Midbrain (tissue), 1 donor: ENCODE data around the gene BEST1.
A peak's percentile ranks its signal among the peaks of the same experiment; 100 is the strongest.

Source experiments
- DNase-seq: peaks from one replicate; lab custom pipeline; 2025; lab: John Stamatoyannopoulos, UW

Gene BEST1

GRCh38 chr11:61950035-61950547, at the start of gene BEST1:
BEST1 (plus strand) TSS chr11:61950351; CDS start chr11:61951807, 1,456 bp downstream.
- DNase-seq, result peak; percentile 63

GRCh38 chr11:61901397-61901796, 48.8 kb upstream of the BEST1 start:
- no peak for DNase-seq

DNA sequence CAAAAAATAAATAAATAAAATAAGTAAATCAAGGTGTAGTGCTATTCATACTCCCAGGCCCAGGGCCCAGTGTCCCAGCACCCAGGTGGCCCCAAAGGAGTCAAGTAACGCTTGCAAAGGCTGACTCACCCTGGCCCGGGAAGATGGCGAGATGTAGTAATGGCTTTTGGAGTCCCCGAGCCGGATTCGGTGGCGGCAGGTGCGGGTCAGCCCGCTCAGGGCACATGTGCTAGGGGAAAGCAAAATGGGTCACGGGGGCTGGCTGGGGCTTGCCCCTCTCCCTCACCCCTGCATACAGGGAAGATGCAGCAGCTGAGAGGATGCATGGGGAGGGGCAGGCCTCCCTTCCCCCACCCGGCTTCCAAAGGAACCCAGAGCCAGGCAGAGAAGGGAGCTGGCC, 47.8 kb upstream of the BEST1 start:
- no peak for DNase-seq

GRCh38 chr11:61903845-61904244, 46.3 kb upstream of the BEST1 start:
- DNase-seq, result no peak

DNA sequence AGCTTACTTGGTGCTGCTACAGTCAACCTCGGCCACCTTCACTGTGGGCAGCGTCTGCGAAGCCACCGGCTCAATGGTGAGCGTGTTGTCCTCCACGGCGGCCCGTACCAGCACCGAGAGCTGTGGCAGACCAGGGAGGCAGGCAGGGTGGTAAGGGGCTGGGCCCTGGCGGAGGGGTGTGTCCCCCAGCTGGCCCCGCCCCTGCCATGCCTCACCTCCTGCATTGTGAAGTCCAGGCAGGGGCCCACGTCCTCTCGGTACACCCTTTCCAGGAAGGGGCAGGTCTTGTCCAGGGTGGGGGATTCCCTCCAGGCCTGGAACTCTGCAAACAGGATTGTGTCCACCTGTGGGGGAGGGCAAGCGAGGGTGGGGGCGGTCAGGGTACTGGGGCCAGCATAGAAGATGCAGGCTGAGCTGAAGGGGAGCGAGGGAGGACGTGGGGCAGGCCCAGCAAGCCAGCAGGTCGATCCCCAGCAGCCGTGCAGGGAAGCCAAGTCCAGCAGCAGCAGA, 45.6 kb upstream of the BEST1 start:
- no peak for DNase-seq

DNA sequence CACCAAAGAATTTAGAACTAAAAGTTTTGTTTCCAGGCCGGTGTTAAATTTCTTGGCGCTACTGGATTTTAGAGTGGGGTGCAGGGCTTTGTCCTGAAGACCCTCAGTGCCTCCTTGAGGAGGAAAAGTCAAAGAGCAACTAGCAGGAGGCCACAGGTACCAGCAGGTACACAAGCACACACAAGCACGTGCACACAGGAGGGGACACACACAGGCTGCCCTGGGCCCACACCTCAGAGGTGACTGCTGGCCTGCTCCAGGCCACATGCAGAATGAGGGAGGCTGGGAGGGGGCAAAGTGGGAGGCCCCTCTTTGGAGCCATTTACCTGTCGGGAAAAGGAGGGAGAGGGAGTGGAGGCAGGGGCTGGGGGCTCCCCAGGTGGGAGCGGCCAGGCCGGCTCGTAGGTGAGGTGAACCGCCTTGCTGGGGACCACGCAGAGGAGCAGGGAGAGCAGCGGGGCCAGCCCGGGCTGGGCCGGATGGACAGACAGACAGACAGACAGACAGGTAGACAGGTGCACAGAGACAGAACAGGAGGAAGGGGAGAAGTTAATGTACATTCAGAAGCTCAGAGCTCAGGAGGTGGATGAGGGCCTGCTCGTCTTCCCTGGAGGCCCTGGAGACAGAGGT, 45.0 kb upstream of the BEST1 start:
- no peak for DNase-seq

DNA sequence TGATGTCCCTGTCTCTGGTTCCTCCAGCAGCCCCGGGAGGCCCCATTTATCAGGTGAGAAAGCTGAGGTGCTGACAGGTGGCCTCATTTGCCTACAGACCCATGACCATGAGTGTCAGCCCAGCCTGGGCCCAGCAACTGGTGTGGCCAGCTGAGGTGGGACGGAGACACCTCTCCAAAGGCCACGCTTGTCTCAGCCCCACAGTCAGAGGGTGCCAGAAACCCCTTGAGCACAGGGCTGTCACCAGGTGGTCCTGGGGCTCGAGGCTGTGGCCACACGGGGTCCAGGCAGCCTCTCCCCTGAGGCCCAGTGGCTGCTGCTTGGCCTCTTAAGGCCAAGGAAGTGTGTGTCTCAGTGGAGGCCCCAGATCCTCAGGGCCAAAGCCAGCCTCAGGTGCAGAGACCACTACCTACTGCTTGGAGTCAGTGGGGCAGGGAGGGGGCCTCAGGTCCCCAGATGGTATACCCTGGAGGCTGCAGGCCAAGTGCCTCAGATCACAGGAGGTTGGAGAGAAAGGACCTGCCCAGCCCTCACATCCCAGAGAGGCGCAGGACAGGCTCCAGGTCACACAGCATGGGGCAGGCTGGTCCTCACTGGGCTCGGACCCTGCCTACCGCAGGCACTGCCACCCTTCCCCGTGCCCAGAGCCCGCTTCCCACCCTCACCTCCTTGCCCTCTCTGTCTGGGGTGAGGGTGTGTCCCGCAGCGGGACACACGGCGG, 44.2 kb upstream of the BEST1 start:
- no peak for DNase-seq

GRCh38 chr11:61906522-61906909, 43.6 kb upstream of the BEST1 start:
- DNase-seq, result no peak

DNA sequence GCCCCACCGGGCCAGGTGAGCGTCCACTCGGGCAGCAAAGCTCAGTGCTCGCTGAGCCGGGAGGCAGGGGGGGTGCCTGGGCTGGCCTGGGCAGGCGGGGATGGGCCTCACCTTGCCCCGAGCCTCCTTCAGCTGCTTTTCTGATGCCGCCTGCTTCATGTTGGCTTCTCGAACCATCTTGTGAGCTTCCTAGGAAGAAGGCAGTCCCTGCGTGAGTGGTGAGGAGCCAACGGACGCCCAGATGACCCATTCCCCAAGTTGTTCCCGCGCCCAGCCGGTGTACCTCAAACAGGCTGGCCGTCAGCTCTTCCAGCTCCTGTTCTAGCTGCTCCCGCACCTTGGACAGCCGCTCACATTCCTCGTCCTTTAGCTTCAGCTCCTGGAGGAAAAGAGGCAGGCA, 42.9 kb upstream of the BEST1 start:
- DNase-seq, result no peak

DNA sequence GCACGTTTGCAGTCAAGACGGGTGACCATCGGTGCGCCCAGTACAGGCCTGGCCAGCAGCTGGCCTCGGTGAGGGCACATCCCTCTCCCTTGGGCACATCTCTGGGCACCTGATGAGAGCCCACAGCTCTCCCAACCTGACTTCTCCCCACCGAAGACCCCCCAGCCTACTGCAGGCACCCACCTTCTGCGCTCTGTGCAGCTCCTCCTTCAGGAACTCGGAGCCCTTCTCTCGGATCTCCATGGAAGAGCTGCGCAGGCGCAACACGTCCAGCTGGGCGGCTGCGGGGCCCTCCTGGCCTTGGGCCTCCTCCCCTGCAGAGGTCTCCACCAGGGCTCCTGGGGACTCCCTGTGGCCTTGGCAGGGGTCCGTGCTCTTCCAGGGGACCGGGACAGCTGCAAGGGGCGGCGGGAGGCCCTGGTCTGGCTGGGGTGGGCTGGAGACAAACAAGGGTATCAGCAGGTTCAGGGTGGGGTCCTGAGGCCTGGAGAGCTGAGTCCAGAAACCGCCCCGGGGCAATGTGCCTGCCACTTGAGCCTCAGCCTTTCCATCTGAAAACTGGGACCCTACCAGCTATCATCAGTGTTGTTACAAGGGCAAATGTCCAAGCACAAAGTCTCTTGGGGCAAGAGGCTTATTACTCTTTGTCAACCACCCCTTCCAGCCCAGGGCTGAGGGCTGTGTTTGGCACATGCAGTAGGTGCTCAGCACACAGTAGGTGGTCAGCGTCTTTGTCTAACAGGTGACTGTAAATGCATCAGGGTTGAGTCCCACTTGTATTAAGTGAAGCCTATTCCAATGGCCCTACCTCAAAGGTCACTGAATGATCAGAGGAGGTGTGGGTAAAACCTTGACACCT, 42.1 kb upstream of the BEST1 start:
- no peak for DNase-seq

- DNase-seq, result peak; percentile 18
These were observed 41.3 kb upstream of the BEST1 start for GRCh38 chr11:61908730-61909316.

DNA sequence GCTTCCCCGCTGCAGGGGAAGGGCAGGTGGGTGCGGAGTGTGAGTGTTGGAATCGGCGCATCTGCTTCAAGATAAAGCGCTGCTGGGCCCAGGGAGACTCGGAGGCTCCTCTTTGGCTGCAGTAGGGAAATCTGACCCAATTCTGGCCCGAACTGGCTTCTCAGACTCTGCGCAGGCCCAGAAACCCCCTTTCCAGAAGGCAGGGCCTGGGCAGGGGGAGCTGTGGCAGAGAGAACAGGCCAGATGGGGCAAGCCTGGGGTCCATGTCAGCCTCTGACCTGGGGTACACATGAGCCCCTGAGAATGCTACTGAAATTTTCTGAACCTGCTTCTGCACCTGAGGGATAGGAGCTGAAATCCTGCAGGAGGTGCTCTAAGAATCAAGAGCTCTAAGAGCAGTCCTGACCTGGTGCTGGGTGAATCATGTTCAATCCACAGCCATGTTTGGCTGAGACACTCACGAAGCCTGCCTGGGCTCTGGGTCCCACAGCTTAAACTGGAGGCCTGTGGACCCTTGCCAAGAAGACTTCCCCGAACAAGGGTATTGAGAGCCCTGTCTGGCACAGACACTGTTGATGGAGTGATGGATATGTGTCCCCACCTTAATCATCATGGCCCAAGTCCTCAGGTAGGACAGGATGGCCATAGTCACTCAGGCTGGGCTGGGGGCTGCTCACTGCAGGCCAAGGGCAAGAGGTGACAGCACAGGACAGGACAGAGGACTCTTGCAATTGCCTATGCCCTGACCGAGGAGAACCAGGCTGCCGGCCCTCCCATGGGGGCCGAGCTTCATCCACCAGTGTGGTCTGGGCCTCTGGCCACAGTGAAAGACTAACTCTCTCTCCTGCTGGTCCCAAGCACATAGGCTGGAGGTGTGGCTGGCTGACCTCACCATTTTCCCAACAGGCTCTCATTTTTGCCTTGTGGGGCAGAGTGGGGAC, 39.7 kb upstream of the BEST1 start:
- DNase-seq, result no peak

- DNase-seq, result no peak
These were observed 38.9 kb upstream of the BEST1 start for GRCh38 chr11:61911128-61911700.

DNA sequence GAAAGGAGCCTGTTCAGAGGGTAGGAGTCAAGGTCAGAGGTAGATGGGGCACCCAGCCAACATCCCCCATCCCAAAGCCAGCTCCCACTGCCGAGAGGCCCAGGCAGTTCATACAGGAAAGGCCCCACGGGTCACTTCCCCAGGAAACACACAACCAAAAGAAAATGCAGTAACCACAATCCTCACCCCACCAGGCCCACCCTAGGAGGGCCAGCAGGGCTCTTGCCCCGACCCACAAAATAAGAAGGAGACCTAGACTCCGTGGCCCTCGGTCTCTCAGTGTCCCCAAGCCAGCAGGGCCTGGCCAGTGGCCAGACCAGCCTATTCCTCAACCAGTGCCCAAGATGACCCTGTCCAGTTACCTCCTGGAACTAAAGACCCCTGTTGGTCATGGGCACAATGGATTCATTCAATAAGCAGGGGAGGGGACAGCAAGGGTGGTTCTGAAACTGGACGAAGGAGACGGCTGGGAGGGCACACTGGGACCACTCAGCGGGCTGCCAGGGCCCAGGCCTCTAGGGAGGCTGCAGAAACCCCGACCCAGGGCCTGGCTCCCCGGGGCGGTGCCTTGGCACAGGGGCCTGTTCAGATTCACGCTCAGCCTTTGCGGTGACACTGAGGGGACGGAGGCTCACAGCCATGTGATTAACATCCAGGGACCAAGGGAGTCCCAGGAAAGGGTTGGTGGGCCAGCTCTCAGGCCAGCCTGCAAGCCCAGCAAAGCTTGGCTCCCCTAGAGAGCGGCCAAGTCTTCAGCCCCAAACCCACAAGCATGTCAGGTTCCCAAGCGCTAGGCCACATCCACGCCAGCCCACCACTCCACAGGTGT, 38.2 kb upstream of the BEST1 start:
- no peak for DNase-seq

DNA sequence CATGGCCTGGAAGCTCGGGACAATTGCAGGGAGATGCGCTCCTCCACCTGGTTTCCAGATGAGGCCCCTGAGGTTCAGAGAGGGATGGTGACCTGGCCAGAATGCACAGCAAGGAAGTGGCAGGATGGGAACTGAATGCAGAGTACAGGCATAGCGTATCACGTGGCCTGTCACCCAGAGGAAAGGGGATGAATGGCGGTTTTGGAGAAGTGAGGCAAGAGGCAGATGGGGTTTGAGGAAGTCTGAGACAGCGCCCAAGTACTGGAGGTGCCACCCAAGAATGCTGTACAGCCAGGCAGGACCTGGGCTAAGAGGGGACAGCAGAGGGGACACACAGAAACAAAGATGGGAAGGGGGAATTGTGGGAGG, 37.6 kb upstream of the BEST1 start:
- no peak for DNase-seq

- no peak for DNase-seq
These were observed 37.0 kb upstream of the BEST1 start for GRCh38 chr11:61912991-61913698.

- no peak for DNase-seq
These were observed 36.3 kb upstream of the BEST1 start for GRCh38 chr11:61913699-61914395.

- no peak for DNase-seq
These were observed 35.5 kb upstream of the BEST1 start for GRCh38 chr11:61914471-61915171.
